Measurements from ENCODE around the gene ADAMTS3. TPM values are rescaled to one million over a fixed set of nuclear protein-coding genes. Genes with fewer than 3 reads are reported as not detected.
A peak's percentile ranks its signal among the peaks of the same experiment; 100 is the strongest.

Gene ADAMTS3
- polyA plus RNA-seq, result 0.20 and 0.34 TPM in 2 replicates
- polyA minus RNA-seq, result 0.73 and 0.93 TPM in 2 replicates

GRCh38 chr4:72568959-72569718, at the start of gene ADAMTS3:
Gene ADAMTS3 (minus strand): TSS chr4:72569221. CDS start chr4:72568762, 459 bp downstream.
- Histone ChIP-seq H3K9ac (ENCODE audit: low read length) (peak within 1 kb of the TSS; percentile 58), H3K9me3 (ENCODE audit: low read length) (no peaks in the 10 kb centered on the region), H4K20me1 (ENCODE audit: insufficient read depth) (no peaks in the 10 kb centered on the region), H3K79me2 (replicated peaks; ENCODE audit: insufficient read depth, low read length) (no peaks in the 10 kb centered on the region), H3K4me3 (ENCODE audit: low read length) (peak within 1 kb of the TSS; percentile 80), H3K4me2 (ENCODE audit: low read length) (peak within 1 kb of the TSS; percentile 81), H3K27ac (ENCODE audit: low read length) (no peak within 1 kb of the TSS), H3F3A (ENCODE audit: insufficient read depth, low read length, poor library complexity, severe bottlenecking) (no peaks in the 10 kb centered on the region), H3K36me3 (ENCODE audit: insufficient read depth, low read length) (no peaks in the 10 kb centered on the region), H2AFZ (ENCODE audit: low read depth, low read length) (peak within 1 kb of the TSS; percentile 34), H3K27me3 (ENCODE audit: insufficient read depth, low read depth, low read length) (peaks cover 25% of the 10 kb centered on the region), H3K9me2 (ENCODE audit: insufficient read depth, low read length) (no peaks in the 10 kb centered on the region)
- no peak for TF ChIP-seq POLR2AphosphoS5 (IDR thresholded peaks at IDR 0.05)
- peak; percentile 15 for TF ChIP-seq TAF1 (IDR thresholded peaks at IDR 0.05; ENCODE audit: low read depth)
- no peak for TF ChIP-seq EZH2 (IDR thresholded peaks at IDR 0.05; ENCODE audit: borderline replicate concordance, insufficient read depth, low read length, poor library complexity, severe bottlenecking)
- no peak for TF ChIP-seq EP300 (conservative IDR thresholded peaks at IDR 0.05; ENCODE audit: poor library complexity, severe bottlenecking)
- TF ChIP-seq SMC3 (conservative IDR thresholded peaks at IDR 0.05; ENCODE audit: poor library complexity), result peak; percentile 44
- TF ChIP-seq REST (IDR thresholded peaks at IDR 0.05; ENCODE audit: borderline replicate concordance), result no peak
- TF ChIP-seq MXI1 (conservative IDR thresholded peaks at IDR 0.05; ENCODE audit: poor library complexity, severe bottlenecking), result no peak
- no peak for TF ChIP-seq CTCF (IDR thresholded peaks at IDR 0.05; ENCODE audit: poor library complexity, severe bottlenecking)
- TF ChIP-seq RAD21 (conservative IDR thresholded peaks at IDR 0.05), result peak; percentile 45

DNA sequence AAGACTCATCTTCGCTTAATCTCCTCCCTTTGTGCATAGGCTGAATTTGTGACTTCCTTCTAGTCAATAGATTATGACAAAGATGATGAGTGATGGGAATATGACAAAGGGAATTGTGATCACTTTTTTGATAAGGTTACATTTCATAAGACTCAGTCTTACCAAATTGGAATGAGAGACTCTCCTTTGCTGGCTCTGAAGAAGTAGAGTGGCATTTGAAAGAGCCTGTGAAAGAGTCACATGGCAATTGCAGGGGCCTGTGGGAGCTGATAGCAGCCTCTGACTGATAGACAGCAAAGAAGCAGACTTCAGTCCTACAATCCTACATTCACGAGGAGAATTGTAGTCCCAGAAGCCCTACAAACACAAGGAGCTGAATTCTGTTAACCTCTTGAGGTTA, 44.9 kb upstream of the ADAMTS3 start:
- no peak overlapping the region for H3K4me3 ChIP-seq (ENCODE audit: low read length)
- H2AFZ ChIP-seq (ENCODE audit: low read depth, low read length), result no peak overlapping the region
- no peaks in the 10 kb centered on the region for H3K27me3 ChIP-seq (ENCODE audit: insufficient read depth, low read depth, low read length)
- no peaks in the 10 kb centered on the region for H3K36me3 ChIP-seq (ENCODE audit: insufficient read depth, low read length)
- H3K4me2 ChIP-seq (ENCODE audit: low read length), result no peak overlapping the region
- H3K9ac ChIP-seq (ENCODE audit: low read length), result no peak overlapping the region
- H3K9me3 ChIP-seq (ENCODE audit: low read length), result no peaks in the 10 kb centered on the region
- no peaks in the 10 kb centered on the region for H4K20me1 ChIP-seq (ENCODE audit: insufficient read depth)
- TF ChIP-seq EZH2 (IDR thresholded peaks at IDR 0.05; ENCODE audit: borderline replicate concordance, insufficient read depth, low read length, poor library complexity, severe bottlenecking) (no peak), TAF1 (IDR thresholded peaks at IDR 0.05; ENCODE audit: low read depth) (no peak), MXI1 (conservative IDR thresholded peaks at IDR 0.05; ENCODE audit: poor library complexity, severe bottlenecking) (no peak), CTCF (IDR thresholded peaks at IDR 0.05; ENCODE audit: poor library complexity, severe bottlenecking) (no peak), REST (IDR thresholded peaks at IDR 0.05; ENCODE audit: borderline replicate concordance) (no peak), RAD21 (conservative IDR thresholded peaks at IDR 0.05) (no peak), POLR2AphosphoS5 (IDR thresholded peaks at IDR 0.05) (no peak), SMC3 (conservative IDR thresholded peaks at IDR 0.05; ENCODE audit: poor library complexity) (no peak), EP300 (conservative IDR thresholded peaks at IDR 0.05; ENCODE audit: poor library complexity, severe bottlenecking) (no peak)
- H3K9me2 ChIP-seq (ENCODE audit: insufficient read depth, low read length), result no peaks in the 10 kb centered on the region
- H3F3A ChIP-seq (ENCODE audit: insufficient read depth, low read length, poor library complexity, severe bottlenecking), result no peaks in the 10 kb centered on the region
- no peak overlapping the region for H3K27ac ChIP-seq (ENCODE audit: low read length)
- no peaks in the 10 kb centered on the region for H3K79me2 ChIP-seq (replicated peaks; ENCODE audit: insufficient read depth, low read length)
